NOMO-1 (cell line): ENCODE data around the gene SH3BGR.
"Not testable (repeated sequence)": the region's sequence is repeated elsewhere in the genome, so short reads cannot be mapped to it uniquely, and the experiment has no call there.

ENCODE experiments used
- DNase-seq, 2 experiments: peaks; one replicate each; lab custom pipeline; 2025; ENCODE audit not compliant: unreplicated experiment in 2 of 2; lab: John Stamatoyannopoulos, UW

The SH3BGR gene

DNA sequence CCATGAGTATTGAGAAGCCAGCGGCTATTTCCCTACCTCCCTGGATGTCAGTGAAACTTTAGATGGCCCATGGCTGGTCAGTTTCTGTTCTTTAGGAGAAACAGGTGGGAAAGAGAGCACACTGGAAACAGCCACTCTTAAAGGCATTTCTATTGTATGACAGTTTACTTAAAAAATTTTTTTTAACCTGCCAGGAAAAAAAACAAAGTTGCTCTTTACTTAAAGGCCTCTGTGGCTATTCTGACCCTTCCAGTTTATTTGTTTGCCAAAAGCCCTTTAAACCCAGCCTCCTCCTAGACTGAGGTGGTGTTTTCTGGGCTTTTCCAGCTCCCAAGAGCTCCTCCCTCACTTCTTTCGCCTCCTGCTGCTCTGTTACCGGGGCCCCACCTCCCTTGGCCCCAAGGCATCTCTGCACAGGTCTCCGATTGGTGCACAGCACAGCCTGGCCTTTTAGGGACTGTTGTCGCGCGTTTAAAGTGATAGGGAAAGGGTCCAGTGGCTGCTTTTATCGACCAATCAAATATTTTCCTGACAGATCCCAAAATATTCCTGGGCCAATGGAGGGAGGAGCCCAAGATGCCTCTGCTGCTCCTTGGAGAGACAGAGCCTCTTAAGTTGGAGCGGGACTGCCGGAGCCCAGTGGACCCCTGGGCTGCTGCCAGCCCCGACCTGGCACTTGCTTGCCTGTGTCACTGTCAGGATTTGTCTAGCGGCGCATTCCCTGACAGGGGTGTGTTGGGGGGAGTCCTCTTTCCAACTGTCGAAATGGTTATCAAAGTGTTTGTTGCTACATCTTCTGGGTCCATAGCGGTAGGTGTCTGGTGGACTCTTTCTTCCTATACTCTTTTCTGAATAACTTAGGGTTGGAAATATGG lies at the start of gene SH3BGR:
Gene SH3BGR (plus strand): TSS at position 639 of the 875 bp plus-strand sequence. CDS start 127 bp downstream, at position 766.
- DNase-seq, result no peak

DNA sequence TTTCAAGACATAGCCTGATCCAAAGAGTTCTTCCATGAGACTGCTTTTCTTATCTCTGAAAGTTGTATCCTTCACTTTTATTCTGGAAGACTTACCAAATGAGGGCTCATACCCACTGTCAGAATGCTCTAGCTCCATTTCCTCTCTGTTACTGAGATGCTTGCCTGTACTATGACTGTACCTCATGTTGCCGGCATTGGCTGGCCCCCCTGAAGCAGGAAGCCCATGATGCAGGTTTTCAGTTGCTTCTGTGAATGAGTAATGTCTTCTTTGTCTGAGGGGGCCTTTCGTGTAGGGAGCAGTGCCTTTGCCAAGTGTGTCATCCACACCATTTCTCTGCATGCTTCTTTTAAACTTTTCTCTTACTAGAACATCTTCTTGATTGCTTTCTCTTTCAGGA lies 45.7 kb upstream of the SH3BGR start:
- no peak for DNase-seq

DNA sequence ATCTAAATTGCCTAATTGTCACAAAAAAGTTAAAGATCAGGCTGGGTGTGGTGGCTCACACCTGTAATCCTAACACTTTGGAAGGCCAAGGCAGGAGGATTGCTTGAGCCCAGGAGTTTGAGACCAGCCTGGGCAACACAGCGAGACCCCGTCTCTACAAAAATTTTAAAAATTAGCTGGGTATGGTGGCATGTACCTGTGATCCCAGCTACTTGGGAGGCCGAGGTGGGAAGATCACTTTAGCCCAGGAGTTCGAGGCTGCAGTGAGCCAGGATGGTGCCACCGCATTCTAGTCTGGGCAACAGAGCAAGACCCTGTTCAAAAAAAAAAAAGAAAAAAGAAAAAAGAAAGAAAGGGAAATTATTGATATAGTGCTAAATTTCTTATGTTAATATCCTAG lies 32.6 kb upstream of the SH3BGR start:
- not testable (repeated sequence) for DNase-seq

DNA sequence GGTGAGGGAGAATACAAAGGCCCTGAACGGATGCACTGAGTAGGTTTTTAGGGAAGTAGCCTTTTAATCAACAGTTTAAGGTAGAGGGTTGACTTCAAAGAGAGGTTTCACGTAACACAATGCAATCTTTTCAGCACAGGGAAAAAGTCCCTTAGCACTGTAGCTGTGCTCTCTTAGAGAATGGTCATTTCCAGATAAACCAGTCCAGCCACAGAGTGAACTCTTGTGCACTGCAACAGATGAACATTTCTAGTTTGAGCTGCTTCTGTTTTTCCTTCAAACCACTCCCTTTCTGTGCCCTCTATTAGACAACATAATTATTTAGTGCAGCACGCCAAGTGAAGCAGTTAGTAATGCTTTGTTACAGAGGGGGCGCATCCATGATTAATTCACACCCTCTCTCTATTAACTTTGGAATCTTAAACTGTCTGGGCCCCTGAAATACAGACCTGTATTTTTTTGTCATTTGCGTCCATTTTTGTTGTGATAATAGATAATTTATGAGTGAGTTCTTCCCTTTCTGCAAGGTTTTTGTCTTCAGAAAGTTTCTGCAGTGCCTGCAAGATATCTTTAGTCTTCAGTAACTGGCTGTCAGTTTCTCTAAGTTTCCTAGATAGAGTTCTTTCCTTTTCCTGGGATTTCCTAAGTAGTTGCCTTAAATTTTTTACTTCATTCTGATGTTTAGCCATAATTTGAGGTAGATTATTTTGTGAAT lies 29.1 kb upstream of the SH3BGR start:
- DNase-seq, result peak in 1 of 2 experiments; percentile 24

DNA sequence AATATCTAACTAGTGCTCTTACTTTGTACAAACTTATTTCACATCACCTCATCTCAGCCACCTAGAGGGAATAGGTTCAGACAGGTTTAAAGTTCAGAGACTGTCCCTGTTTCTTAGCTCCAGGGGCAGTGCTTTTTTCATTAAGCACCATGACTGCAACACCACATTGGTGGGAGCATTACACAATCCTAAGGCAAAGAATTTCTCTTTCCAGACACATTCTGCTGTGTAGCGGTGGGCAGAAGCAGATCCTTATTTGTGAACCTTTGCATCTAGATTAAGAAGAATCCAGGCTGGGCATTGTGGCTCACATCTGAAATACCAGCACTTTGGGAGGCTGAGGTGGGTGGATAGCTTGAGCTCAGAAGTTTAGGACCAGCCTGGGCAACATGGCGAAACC lies 22.3 kb upstream of the SH3BGR start:
- DNase-seq, result no peak

DNA sequence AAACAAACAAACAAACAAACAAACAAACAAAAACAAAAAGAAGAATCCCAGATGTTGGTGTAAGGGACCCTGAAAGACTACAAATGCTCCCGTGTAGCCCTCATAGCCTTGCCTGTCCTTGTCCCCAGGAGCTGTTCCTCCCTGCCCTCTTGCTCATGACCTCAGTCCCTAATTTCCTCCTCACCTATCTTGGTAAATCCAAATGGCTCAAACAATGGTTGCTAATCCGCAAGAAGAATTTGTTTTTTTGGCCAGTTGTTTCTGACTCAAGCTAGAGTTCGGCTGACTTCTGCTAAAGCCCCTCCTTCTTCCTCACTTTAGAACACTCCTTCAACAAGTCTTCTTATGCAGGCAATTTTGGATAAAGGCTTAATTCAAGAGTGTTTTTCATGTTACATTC lies 21.8 kb upstream of the SH3BGR start:
- DNase-seq, result no peak

DNA sequence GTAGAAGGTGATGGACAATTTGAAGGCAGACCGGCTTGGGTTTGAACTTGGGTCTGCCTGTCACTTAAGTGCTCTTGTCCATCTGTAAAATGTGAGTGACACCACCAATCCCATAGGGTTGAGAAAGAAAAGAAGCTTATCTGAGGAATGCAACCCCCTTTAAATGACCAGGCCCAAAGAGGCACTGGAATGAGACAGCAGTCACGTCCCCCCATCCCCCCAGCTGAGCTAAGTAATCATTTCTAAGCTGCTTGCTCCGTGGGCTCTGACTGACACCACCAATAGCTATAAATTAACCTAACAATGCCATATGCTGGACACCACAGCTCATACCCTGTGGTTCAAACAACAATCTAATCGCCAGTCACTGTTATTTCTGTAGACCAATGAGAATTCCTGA lies 21.3 kb upstream of the SH3BGR start:
- no peak for DNase-seq

DNA sequence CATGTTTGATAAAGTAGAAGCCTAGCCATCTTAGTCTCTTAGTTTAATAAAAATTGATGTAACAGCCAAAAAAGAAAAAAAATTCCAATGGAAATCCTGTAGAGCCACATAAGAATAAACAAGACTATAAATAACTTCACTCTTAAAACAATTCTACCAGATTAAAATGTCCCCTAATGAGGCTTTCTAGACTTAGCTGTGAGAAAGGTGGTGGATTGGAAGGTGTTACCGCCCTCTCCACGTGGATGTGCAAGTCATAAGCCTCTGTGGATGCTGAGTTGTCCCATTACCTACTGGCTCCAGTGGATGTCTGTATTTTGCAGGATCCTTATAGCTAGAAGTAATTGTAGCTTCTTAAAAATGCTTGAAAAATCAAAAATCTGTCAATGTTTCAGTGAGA lies 20.8 kb upstream of the SH3BGR start:
- no peak for DNase-seq

DNA sequence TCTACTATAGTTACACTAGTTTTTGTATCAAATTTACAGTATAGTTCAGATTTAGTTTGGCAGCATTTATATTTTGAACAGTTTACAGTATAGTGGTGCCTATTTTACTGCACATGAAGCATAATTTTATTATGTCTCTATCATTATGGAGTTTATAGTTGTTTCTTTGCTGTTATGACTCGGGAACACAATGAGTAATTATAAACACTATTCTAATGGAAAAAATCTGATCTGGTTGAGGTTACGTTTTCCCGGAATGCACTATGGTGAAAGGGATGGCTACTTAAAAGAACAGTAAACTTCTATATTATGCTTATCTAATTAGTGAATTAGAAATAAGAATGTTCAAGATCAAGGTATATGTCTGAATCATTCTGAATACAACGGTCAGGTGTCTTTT lies 16.8 kb upstream of the SH3BGR start:
- DNase-seq, result no peak

DNA sequence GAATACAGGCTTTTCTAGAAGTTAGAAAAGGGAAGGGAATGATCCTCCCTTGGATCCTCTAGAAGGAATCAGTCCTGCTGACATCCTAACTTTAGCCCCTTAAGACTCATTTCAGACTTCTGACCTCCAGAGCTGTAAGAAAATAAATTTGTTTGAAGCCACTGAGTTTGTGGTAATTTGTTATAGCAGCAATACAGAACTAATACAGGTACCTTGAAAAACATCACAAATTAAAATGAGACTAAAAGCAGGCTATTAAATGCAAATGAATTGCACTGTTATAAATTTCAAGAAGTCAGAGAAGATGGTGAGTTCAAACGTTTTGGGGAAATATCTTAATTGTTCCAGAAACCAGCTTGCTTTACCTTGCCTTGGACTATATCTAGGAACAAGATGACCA lies 12.5 kb upstream of the SH3BGR start:
- no peak for DNase-seq

DNA sequence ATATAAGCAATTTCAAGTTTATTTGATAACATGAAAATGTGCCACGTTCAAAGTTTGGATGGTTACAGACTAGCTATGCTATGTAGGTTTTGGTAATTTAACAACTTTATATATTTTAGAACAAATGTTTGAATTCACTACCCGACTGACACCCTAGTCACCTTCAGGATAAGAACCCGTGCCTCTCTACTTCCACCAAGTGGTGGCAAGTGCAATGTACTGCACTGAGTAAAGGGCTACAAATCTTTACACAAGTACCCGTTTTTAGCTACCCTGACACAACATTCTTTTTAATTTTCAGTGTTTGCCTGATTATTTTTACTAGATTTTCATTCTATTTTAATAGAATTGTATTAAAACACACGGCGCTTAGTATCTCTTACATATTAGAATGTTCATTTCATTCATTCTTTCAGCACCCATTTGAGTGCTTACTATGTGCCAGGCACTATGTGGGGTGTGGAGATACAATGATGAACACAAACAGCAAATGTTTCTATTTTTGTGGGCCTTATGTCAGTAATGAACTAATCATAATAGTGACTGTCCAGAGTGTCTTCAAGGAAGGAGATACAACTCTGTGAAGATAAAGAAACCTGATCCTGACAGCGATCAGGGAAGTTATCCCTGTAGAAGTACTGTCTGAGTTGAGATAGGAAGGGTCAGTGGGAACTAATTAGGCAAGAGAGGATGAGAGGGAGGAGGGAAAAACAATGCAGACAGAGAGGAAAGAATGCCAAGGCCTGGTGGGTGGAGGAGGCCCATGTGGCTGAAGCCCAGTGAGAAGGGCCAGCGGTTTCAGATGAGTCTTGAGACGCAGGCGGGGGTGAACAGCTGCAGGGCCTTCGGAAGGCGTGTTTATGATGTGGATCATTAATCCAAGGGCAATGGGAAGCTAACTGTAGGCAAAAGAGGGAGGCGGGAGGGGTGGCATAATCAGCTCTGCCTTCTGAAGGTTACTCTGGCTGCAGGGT lies 10.0 kb upstream of the SH3BGR start:
- DNase-seq, result peak; percentile 61 to 71

DNA sequence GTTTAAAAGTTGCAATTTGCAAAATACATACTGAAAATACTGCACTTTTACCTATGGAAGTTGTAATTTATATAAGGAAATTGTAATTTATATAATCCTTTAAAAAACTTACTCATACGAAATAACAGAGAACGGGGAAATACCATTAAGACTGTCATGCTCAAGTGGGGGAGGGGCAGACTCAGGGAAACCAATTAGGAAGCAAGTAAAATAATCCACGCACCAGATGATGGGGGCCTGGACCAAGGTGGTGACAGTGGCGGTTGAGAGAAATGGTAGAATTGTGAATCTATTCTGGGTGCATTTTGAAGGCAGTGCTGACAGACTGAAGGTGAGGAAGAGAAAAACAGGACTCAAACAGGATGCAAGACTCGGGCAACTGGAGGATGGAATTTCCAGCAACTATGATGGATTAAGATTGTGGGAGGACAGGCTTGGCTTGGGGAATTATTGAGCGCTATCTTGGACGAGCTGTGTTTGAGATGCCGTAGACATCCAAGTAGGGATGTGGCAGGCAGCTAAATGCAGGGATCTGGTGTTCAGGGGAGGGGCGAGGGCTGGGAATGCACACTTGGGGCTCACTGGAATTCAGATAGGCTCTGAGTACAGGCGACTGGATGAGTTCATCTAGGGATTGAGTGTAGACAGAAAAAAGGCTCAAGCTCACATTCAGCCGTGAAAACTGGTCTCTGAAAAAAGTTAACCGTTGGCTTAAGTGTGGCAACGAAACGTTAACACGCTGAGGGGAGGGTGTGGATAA lies 7.2 kb upstream of the SH3BGR start:
- DNase-seq, result no peak

DNA sequence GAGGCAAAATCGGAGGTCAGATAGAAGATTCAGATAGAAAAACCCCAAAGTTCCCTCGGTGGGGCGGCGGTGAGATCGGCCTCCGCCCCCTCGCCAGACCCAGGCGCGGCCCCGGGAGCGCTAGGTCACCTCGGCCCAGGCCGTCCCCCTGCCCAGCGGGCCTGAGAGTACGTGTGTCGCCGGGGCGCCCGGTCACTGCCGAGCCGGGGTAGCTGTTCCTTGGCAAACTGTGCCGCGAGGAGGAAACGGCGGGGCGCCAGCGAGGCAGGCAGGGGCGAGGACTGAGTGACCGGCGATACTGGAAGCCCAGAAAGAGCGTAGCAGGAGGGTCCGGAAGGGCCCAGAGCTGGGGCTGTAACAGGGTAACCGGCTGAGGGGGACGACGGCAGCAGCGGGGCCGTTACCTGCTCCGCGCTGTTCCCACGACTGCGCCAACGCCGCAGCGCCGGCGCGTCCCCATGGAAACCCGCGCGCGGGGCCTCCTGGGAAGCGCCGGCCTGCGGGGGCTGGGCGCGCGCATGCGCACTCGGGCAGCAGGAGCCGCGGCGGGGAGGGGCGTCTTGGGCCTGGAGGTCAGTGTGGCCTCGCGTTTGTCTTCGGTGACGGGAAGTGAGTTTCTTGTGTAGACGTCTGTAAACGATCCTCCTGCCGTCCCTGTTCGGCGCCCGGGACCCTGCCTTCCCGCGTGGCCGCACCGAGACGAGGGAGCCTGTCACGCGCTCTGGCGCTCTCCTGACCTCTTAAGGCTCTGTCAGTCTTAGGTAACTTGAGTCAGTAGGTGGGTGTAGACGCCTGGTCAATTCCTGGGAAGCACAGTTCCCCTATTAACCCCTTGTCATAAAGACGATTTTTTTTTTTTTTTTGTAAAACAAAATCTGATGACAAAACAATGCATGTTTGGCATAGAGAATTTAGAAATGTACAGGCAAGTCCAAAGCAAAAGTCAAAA lies 6.2 kb upstream of the SH3BGR start, which contains the start of gene LCA5L:
Gene LCA5L (minus strand): TSS at position 458 of the 949 bp plus-strand sequence. CDS start 17,285 bp downstream, outside the sequence.
- peak; percentile 85 to 86 for DNase-seq

DNA sequence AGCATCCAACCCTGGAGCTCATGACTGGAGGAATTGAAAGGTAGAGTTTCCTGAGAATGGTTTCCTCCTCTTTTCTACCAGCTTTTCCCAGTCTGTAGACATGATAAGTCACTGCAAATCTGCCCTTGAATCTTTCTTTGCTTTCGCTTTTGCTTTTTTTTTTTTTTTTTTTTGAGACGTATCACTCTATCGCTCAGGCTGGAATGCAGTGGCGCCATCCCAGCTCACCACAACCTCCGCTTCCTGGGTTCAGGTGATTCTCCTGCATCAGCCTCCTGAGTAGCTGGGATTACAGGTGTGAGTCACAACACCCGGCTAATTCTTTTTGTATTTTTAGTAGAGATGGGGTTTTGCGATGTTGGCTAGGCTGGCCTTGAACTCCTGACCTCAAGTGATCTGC lies 4.5 kb upstream of the SH3BGR start:
- DNase-seq, result no peak

DNA sequence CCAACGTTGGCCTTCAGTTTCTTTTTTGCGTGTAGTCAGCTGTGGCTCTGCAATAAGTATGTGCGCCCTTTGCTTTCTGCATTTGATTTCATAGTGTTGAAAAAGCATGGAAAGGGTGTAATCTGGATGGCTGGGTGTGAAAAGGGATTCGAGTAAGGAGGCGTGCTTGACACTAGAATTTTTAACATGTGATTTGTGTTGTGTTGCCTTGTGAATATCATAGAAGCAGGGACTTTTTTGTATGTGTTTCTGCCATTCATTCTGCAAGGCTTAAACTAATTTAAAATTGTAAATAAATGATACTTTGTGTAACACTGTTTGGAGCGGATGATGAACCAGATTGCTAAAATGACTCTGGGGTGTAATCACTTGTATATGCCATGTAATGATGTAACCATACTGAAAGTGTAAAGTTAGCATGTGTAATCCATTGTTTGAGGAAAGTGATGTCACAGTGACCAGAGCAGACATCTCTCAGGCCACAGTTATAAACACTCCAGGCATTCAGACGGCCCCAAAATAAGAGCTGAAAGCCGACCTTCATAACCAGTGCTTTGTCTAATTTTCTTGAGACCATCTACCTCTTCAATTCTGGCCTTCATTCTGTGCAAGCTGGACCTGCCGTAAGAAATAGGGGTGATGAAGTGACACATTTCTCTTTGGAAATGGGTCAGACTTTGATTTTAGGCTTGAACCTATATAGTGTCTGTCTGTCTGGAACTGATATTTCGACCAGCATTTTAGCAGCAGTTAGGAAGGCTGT lies 618 bp downstream of the SH3BGR start:
- no peak for DNase-seq

DNA sequence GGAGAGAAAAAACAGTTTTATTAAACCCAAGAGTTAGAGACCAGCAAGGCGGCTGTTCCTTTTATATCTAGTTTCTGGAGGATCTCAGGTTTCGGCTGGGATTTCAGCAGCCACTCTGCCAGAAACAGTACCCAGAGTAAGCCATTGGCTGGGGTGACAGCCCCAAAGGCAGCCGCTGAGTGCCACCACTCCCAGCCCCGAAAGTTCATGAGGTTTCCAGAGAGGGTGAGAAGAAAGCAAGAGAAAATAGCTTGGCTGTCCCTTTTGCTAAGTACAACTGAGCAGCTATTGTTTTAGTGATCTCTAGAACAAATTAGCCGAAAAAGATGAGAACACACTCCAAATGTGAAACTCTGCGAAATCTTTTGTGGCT lies 1.2 kb downstream of the SH3BGR start:
- DNase-seq, result no peak

DNA sequence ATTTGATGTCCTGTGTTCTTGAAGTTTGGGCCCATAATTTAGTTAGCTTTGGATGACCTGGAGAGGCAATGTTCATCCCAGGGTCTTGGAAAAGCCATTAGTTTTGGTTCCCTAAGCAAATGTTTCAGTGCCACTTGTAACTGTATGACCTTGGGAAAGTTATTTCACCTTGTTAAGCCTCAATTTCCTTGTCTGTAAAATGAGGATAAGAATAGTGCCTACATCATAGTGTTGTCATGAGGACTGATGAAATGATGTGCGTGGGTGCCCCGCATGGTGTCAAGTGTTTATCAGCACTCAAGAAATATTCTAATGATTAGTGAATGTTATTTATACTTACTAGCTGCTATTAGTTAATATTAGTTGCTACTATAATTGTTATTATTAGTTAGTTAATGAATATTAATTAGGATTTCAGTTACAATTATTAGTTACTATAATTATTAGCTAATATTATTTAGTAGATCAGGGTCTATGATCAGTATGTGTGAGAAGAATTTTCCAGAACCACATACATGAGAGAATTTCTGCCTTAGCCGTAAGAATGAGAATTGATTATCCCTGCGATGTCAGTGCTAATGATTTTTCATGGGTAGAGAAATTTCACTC lies 1.9 kb downstream of the SH3BGR start:
- no peak for DNase-seq
